NCI-H226 (cell line): ENCODE measurements around the gene DNAAF1.
"Not testable (repeated sequence)": the region's sequence is repeated elsewhere in the genome, so short reads cannot be mapped to it uniquely, and the experiment has no call there.

Source experiments
- DNase-seq: peaks from one replicate; pipeline ENCODE4 v3.0.0-alpha.2; 2015

DNAAF1 gene

DNA sequence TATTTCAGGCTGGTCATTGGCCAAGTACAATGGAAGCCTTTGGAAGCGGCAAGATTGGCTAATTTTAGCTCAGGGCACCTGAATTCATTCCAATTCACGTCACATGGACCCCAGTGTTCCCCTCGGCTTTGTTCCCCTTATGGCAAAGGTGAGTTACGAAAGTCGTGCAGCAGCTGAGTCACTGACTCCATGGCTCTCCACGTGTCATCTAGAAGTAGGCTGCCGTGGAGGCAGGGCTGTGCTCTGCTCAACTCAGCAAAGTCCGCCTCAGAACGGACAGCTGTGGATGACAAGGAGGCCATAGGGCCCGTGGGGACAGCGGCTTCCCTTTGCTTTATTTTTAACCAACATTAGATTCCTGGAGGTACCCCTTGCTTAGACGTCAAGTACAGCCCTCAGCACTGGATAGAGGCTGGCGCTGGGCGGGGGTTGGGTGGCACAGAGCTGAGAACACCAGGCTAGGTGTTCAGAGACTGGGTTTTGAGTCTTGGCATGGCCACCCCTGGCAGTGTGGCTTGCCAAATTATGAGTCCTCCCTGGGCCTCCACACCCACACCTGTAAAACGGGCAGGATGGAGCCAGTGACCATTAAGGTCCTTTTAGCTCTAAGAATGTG lies 69.5 kb downstream of the DNAAF1 start:
- DNase-seq, result no peak

DNA sequence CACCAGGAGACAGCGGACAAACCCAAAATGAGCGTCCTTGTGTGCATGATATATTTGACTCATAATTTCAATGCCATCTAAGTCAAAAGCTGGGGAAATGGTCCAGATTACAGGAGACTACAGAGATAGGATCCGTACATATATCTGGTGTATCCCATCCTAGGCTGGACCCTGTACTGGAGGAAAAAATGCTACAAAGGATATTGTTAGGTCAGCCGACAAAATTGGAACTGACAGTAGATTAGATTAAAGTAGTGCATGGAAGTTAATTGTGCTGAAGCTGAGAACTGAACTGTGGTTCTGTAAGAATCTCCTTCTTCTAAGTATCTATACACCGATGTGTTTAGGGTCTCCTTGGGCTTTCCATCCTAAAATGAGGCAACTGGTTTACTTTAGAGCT lies 70.4 kb downstream of the DNAAF1 start:
- no peak for DNase-seq

DNA sequence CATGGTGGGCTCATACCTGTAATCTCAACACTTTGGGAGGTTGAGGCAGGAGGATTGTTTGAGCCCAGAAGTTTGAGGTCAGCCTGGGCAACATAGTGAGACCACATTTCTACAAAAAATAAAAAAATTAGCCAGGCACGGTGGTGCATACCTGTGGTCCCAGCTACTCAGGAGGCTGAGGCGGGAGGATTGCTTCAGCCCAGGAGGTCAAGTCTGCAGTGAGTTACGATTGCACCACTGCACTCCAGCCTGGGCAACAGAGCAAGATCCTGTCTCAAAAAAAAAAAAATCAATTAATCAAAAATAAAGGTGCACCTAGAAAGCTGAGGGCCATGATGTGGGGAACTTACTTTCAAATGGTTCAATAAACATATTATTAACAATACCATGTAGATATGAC lies 71.0 kb downstream of the DNAAF1 start:
- DNase-seq, result not testable (repeated sequence)

DNA sequence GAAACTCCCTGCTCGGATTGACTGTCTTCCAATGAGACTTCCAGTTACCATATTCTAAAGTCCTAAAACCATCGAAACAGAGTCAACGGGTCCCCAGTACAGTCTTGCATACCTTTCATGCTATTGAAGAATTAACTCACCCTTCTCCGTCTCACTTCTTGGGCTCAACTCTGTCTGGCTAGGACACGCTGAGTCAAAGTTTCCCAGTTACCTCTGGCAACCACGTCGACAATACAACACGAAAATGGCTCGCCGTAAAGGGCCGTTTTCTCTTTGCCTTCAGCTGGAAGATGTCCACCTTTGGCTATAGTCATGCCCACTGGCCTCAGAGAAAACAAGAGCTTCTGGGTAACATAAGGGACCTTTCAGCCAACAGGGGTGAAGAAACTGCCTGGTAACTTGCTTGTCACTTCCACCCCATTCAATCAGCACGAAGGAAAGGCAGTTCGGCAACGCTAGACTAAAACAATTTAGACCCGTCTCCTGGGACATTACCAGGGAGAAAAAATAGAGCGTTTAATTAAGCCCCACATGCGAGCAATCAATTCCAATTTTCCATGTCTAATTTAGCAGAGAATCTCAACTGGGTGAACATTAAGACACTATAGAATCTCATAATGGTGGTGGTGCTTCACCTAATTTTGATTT lies 73.2 kb downstream of the DNAAF1 start:
- DNase-seq, result no peak

DNA sequence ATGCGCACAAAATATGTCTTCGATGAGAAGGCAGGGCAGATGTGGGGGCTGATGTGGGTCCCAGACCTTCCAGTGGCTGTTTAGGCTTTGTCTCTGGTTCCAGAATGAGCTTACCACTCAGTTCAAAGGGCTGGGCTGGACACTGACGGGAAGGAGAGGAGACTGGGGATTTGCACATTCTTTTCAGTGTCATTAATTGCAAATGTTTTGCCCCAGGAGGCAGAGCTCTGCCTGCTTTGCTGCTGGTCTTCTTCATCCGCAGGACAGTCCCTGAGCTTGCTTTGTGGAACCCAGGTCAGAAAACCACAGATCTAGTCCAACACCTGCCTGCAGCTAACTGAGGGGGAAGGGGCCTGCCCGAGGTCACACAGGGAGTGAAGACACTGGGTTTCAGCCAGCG lies 73.8 kb downstream of the DNAAF1 start:
- no peak for DNase-seq

DNA sequence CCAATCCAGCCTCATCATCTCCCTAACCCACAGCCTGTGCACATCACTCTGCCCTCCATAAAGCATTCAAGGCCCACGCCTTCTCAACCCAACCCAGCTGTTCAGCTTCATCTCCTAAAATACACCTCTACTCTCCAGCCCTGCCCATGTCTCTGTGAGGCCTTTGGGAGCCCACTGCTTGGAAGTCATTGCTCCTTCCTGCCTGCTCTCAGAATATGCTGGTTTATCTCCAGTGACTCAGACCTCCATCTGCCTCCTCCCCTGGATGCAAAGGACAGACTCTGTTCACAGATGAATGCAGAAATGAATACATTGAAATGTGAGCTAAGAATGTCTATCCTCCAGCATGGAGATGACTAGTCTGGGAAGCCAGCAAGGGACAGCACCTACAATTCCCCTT lies 75.7 kb downstream of the DNAAF1 start:
- DNase-seq, result peak; percentile 59

DNA sequence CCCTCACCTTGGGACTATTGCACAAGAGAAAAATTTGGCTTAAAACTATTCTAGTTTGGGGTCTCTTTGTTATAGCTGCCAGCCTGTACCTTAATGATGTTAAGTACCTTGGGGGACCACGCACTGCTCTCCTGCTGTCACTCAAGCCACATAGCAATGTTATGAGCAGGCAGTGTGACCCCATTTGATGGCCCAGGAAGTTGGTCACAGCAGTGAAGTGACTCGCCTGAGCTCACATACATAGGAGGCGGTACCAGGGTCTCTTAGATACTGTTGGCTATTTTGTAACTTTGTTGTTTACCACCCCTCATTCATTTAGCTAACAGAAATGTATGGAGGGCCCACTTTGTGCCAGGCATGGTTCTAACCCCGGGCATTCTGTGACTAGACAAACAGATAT lies 78.3 kb downstream of the DNAAF1 start:
- DNase-seq, result no peak

DNA sequence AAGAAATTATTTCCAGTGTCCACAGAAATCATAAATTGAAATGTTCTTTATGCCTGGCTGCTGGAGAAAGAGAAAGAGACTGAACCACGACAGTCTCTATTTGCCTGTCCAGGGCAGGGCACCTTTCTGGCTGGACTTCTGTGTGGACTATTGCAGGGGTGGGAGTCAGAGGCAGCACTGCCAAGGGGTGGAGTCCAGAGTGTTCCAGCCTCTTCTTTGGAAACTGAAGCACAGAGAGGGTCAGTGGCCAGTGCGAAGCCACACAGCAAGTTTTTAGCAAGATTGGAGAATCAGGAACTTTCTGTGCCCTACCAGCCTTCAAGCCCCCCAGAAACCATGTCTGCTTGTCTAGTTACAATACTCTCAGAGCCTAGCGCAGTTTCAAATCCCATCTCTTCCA lies 79.4 kb downstream of the DNAAF1 start:
- DNase-seq, result no peak

DNA sequence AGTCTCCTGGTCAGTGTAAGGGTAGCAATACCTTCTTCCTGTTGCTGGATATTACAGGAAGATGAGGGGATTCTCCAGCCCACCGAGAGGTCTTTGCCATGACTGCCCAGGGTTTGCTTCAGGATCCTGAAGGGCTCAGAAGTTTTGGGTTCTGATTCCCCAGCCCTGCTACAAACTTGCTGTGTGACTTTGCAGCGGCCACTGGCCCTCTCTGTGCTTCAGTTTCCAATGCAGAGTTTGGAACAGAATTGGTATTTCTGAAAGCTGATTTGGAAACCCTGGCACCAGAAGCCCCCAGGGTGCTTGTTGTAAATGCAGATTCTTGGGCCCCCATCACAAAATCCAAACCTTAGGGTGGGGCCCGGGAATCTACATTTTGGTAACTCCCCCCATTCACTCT lies 80.0 kb downstream of the DNAAF1 start:
- DNase-seq, result no peak

DNA sequence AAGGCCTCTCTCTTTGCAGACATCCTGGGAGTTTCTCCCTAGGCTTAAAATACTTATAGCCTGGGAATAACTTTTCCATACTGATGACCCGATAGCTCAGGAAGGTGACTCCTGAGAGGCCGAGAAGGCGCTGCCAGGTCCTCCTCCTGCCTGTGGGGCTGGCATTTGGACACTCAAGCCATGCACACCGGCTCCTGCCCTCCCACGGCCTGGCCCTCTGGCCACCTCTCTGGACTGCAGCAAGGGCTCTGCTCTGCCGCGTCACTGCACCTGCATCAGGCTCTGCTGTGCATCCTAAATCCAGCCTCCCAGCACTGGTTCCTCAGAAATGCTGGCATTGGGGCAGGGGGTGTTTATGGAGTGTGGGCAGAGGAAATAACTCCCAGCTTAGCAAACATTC lies 80.5 kb downstream of the DNAAF1 start:
- no peak for DNase-seq

DNA sequence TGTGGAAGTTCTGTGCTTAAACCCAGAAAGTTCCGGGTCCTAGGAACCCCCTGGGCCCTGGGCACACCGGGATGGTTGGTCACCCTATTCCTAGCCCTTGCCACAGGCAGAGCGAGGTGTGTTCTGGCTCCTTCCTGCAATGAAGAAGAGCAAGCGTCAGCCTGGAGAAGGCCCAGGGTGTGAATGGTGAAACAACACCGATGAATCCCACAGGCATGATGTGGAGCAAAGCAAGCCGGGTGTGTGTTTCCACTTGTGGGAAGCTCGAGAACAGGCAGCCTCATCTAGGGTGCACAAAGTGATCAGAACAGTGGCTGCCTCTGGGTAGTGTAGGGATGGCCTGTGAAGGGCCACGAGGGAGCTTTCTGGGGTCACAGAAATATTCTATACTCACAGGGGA lies 80.9 kb downstream of the DNAAF1 start:
- DNase-seq, result no peak
